ENCODE measurements around the gene HBG2. TPM values are rescaled to one million over a fixed set of nuclear protein-coding genes. Genes with fewer than 3 reads are reported as not detected.

Gene HBG2
- total and polyA plus RNA-seq, 10 donors = 0.29 to 19.6 (median 4.2) TPM; not detected in 3

DNA sequence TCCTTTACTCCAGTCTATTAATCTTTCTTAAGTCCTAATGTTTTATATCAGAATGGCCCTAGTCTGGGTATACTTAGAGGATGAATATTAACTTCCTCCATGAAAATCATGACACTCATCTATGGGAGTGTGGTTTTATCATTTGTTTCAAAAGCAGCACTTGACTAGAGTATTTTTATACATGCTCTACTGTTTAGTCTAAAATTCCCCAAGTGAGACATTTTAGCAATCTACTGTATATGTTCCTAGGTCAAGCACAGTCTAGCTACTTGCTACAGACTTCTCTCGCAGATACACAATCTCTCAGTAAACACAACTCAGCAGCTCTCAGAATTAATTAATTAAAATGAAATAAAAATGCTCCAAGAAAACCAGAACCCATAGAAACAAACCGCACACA lies 24.8 kb downstream of the HBG2 start:
- Histone ChIP-seq H3K36me3 (no peaks in the 10 kb centered on the region), H3K4me1 (no peaks in the 10 kb centered on the region), H3K27me3 (replicated peaks in 1 of 7) (no peaks in the 10 kb centered on the region), H3K4me3 (no peak overlapping the region), H3K27ac (no peak overlapping the region), H3K9me3 (no peaks in the 10 kb centered on the region)
- no peak for DNase-seq
- WGBS, 5 donors = 87 to 95% (median 90%) methylated on average over 2 of the region's 2 CpGs
- intact Hi-C loops (cut with DNase I; ENCODE audit: low total_unique reads) = no loop called here
- TF ChIP-seq POLR2A (IDR thresholded peaks at IDR 0.05) (no peak), POLR2AphosphoS5 (IDR thresholded peaks at IDR 0.05) (no peak)
- TF ChIP-seq, protein P1, sequence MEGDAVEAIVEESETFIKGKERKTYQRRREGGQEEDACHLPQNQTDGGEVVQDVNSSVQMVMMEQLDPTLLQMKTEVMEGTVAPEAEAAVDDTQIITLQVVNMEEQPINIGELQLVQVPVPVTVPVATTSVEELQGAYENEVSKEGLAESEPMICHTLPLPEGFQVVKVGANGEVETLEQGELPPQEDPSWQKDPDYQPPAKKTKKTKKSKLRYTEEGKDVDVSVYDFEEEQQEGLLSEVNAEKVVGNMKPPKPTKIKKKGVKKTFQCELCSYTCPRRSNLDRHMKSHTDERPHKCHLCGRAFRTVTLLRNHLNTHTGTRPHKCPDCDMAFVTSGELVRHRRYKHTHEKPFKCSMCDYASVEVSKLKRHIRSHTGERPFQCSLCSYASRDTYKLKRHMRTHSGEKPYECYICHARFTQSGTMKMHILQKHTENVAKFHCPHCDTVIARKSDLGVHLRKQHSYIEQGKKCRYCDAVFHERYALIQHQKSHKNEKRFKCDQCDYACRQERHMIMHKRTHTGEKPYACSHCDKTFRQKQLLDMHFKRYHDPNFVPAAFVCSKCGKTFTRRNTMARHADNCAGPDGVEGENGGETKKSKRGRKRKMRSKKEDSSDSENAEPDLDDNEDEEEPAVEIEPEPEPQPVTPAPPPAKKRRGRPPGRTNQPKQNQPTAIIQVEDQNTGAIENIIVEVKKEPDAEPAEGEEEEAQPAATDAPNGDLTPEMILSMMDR (IDR thresholded peaks at IDR 0.05 in 8 of 11, conservative IDR thresholded peaks at IDR 0.05 in 3 of 11) = no peak

DNA sequence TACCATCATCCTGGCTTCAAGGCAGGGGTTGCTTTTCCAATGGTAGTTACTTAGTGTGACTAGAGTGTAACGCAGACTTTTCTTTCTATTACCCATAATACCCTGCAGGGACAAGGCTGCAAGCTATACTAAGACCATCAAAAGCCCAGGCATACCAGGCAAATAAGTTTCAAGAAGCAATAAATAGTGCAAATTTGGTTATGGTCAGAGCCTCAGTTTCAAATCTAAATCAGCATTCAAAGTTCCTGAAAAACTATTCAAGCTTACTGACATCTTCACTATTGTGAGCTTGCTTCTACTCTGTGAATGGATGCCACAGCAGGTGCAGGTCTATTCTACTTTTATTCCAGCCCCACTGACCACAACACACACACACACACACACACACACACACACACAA lies 25.2 kb downstream of the HBG2 start:
- Histone ChIP-seq H3K27ac (no peak overlapping the region), H3K4me1 (no peaks in the 10 kb centered on the region), H3K4me3 (no peak overlapping the region), H3K36me3 (no peaks in the 10 kb centered on the region), H3K9me3 (no peaks in the 10 kb centered on the region), H3K27me3 (replicated peaks in 1 of 7) (no peaks in the 10 kb centered on the region)
- TF ChIP-seq, protein P1 (IDR thresholded peaks at IDR 0.05 in 8 of 11, conservative IDR thresholded peaks at IDR 0.05 in 3 of 11) = no peak
- TF ChIP-seq POLR2A (IDR thresholded peaks at IDR 0.05) = no peak
- TF ChIP-seq POLR2AphosphoS5 (IDR thresholded peaks at IDR 0.05) = no peak
- intact Hi-C loops (cut with DNase I; ENCODE audit: low total_unique reads) = no loop called here
- no peak for DNase-seq
- WGBS, 5 donors = 86 to 97% (median 89%) methylated on average over 1 of the region's 1 CpG

DNA sequence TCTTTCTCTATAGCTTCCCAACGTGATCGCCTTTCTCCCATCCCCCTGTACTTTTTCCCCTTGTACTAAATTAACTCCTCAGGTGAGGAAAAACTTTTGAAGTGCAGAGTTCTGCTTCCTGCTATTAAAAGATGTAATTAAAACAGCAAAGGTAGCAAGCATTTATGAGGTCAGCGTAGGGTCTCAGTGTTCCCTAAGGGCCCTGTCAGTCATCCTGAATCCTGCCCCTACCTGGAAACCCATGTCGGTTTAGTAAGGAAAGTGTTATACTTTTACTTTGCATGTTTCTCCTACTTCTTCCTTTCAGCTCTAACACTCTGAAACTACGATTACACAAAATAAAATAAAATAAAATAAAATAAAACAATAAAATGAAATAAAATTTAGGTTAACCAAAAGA lies 26.5 kb downstream of the HBG2 start:
- H3K4me3 ChIP-seq = no peak overlapping the region
- no peak for TF ChIP-seq POLR2A (IDR thresholded peaks at IDR 0.05)
- no peak for DNase-seq
- intact Hi-C loops (cut with DNase I; ENCODE audit: low total_unique reads) = no loop called here
- H3K27ac ChIP-seq = no peak overlapping the region
- 77 to 85% (median 80%) methylated on average over 5 of the region's 5 CpGs for WGBS, 5 donors
- H3K9me3 ChIP-seq = no peaks in the 10 kb centered on the region
- H3K4me1 ChIP-seq = no peaks in the 10 kb centered on the region
- no peaks in the 10 kb centered on the region for H3K36me3 ChIP-seq
- no peaks in the 10 kb centered on the region for H3K27me3 ChIP-seq (replicated peaks in 1 of 7)

GRCh38 chr11:5227681-5228080 lies 26.9 kb downstream of the HBG2 start:
- no peak for DNase-seq
- 38 to 74% (median 64%) methylated on average over 1 of the region's 1 CpG for WGBS, 5 donors

More at GRCh38 chr11:5227681-5228080, 26.9 kb downstream of the HBG2 start:
- Histone ChIP-seq H3K36me3 (no peaks in the 10 kb centered on the region), H3K9me3 (no peaks in the 10 kb centered on the region), H3K27ac (no peak overlapping the region), H3K27me3 (replicated peaks in 1 of 7) (no peaks in the 10 kb centered on the region), H3K4me1 (no peaks in the 10 kb centered on the region), H3K4me3 (no peak overlapping the region)
- intact Hi-C loops (cut with DNase I; ENCODE audit: low total_unique reads) = no loop called here
- no peak for TF ChIP-seq POLR2AphosphoS5 (IDR thresholded peaks at IDR 0.05)
- TF ChIP-seq, protein P1 (IDR thresholded peaks at IDR 0.05 in 8 of 11, conservative IDR thresholded peaks at IDR 0.05 in 3 of 11) = no peak
- no peak for TF ChIP-seq POLR2A (IDR thresholded peaks at IDR 0.05)

All from spleen (tissue), 11 donors.